Left colon (tissue), 2 donors: Measurements from ENCODE around the gene TGFA. TPM values are rescaled to one million over a fixed set of nuclear protein-coding genes. Genes with fewer than 3 reads are reported as not detected.

Source experiments
- ATAC-seq: fragments of 200-7000 bp; cut with Tn5 transposase; one replicate; pipeline ENCODE4 v1.9.1; 2020; ENCODE audit warnings: mild to moderate bottlenecking, moderate library complexity
- DNase-seq, 2 donors: peaks; one replicate each; pipeline ENCODE4 v3.0.0-alpha.2; 2020
- intact Hi-C, 2 donors: fragments of 100-400 bp; cut with DNase I in 1 of 2; cut with micrococcal nuclease in 1 of 2; formaldehyde crosslinking; loops; one replicate each; pipeline versions ENCODE4 v1.11.2 to v1.14.0; 2022; cut with DNase I, micrococcal nuclease
- total RNA-seq, 2 donors: library from RNA; stranded (reverse); fragmentation: NEBNext Ultra II Directional; extraction: Animal tissue kit (Norgen Biotek cat#: 25700); gene quantifications; one replicate each; pipeline ENCODE4 v1.2.1, GENCODE V29; 2021
- donor health status: DM: no; HTN: no; CAD: no.
- donor health status: DM: yes; HTN: yes; CAD: no.

Gene TGFA
- total RNA-seq, 2 donors from 2014 or later: 30.5 to 30.8 TPM

DNA sequence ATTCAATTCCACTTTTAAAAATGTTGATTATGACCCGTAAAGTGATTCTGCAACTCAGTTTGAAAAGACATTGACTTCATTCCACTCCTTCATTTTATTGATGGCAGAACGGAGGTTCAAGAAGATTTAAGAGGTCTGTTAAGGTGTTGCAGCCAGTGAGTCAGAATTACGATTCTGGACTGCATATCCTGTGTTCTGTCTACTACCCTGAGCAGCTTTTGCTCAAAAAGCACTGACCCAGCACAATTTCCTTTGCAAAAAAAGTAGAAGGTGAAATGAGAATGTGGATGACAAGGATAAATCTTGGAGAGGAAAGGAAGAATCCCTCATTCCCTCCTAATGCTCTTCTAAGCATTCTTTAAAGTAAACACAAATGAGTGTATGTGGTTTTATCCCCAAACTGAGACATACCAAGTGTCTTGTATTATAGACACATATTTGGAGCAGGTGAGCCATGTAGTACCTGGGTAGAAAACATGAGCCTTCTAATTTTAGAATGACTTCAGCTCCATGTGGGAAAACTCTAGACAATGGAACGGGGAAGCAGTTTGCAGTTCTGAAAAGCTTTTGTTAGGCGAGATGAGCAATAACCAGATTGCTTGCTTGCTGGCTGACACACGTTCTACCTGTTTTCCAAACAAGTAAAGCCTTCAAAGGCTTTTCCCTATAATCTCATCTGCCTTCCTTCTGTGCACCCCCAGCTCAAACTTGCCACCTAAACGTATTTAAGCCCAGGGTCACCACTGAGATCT is 44.7 kb downstream of the TGFA start:
- intact Hi-C loops: no loop called here
- DNase-seq (no peak), ATAC-seq (no peak)

DNA sequence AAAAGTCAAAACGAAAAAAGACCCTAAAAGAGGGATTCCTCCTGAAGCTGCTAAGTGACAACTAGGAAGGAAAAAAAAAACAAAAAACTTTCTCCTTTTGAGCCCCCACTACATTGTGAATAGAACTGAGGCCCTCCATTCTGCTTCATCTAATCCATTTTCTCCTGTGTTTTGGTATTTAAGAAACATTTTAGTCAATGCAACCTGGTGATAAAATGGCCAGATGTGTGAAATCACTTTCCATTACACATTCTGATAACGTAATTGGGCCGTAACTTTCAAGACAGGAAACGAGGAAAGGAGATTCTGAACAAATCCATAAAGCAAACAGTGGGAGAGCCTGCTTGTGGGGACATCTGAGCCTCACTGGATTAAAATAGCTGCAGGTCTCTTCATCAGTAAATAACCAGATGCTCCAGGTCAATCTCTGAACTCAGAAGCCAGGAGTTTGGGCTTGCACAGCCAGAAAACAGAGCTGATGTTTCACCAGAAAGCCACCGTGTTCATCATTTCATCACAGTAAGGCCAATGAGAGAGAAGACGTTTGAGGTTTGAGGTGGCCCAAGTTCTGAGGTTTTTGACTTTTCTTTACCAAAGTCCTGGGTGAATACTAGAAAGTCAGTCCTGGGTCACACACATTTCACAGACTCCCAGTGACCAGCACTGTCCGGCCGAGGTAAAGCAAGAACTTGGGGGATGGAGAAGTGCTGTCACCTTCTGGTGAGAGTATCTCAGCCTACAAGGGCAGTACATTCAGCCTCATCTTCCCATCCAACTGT is 47.8 kb downstream of the TGFA start:
- no peak for ATAC-seq
- no peak for DNase-seq

DNA sequence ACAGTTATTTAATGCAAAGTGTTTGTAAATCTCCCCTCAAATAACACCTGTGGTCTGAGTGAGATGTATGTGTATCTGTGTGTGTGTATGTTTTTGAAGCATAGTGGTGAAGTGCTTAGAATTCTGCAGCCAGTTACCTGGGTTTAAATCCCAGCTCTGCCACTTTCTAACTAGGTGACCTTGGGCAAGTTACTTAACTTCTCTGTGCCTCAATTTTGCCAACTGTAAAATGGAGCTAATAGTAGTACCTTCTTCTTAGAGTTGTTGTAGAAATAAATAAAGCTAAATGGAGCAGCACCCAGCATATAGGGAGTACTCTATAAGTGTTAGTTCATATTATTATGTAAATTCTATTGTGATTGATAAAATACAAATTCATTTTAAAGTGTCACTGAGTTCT is 48.9 kb downstream of the TGFA start:
- ATAC-seq: no peak
- intact Hi-C loops: no loop called here

More for the DNA sequence above, 47.8 kb downstream of the TGFA start:
- intact Hi-C loops: no loop called here

DNA sequence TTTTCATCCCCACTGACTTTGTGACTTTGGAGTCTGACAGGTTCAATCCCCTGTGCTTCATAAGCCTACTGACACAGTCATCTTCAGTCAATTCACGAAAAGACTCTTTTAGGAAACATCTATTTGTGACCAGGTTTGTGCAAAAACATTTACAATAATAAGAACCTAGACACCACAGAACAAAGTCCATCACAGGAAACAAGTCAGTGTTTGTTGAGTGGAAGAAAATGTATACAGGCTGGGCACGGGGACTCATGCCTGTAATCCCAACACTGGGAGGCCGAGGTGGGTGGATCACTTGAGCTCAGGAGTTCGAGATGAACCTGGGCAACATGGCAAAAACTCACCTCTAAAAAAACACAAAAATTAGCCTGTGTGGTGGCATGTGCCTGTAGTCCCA is 49.7 kb downstream of the TGFA start:
- DNase-seq (no peak), ATAC-seq (peak; percentile 59)
- intact Hi-C loops: no loop called here

More for the DNA sequence above, 48.9 kb downstream of the TGFA start:
- no peak for DNase-seq

DNA sequence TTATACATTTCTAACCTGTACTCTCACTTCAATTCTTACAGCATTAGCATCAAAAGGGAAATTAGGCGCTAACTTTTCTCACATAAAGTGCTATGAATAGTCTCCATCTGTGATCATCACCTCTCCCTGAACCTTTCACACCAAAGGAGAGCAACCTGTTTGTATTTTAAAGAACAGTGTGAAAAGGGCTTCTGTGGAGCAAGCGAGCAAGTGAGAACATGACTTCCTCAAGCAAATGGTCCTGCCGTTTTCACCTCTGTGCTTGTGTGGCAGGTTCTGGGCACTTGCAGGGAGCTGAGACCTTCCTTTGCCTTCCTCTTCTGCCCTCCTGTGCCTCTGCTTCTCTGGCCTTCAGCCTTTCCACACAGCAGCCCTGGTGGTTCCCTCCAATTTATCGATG is 51.9 kb downstream of the TGFA start:
- ATAC-seq: no peak
- intact Hi-C loops: no loop called here
- no peak for DNase-seq

DNA sequence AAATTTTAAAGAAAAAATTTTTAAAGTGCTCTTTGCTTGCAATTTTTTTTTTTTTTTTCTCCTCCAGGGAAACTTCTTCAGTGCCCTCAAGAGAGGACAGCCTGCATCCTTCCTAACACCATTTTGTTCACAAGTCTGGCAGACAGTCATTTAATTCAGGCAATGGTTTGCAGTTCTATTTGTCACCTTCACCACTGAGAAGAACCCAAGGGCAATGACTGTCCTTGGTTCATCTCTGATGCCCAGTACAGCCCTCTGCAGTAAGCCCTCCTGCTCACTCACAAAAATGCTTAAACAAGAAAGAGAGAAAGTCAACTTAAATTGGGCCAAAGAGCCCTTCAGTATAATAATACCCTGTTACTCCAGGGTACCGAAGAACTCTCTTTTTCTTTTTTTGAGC is 52.4 kb downstream of the TGFA start:
- no peak for DNase-seq
- intact Hi-C loops: no loop called here
- no peak for ATAC-seq

DNA sequence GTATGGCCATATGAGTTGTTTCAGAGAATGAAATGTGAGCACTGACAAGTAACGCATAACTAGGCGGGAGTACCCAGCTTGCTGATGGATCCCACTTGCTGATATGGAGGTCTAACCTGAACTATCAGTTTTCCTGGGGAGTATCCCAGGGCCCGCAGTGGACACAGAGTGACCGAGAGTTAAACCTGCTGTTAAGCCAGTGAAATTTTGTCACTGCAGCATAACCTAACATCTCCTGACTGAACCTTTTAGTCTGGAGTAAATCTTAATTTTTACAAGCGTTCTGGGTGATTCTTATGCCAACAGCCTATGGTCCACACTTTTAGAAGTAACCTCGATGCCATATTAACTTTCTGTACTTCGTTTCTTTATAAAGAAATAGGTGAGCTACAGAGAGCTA is 54.4 kb downstream of the TGFA start:
- ATAC-seq (no peak), DNase-seq (no peak)
- intact Hi-C loops: no loop called here

DNA sequence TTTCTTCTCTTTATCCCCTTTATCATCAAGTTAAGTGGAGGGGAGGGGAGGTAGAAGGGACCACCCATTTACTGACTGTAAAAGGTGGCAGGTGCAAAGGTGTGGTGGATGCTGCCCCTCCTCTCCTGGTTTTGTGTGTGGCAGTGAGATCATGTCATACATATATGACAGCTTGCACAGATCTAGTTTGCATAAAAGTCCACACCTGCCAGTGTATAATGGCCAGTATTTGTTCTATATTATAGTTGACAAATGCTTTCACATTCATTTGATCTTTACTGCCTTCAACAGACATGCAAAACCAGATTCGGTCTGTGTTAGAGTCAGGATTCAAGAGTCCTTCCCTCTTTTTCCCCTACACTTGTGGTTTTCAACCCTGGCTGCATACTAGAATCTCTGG is 55.1 kb downstream of the TGFA start:
- DNase-seq (no peak), ATAC-seq (peak; percentile 70)
- intact Hi-C loops: no loop called here

DNA sequence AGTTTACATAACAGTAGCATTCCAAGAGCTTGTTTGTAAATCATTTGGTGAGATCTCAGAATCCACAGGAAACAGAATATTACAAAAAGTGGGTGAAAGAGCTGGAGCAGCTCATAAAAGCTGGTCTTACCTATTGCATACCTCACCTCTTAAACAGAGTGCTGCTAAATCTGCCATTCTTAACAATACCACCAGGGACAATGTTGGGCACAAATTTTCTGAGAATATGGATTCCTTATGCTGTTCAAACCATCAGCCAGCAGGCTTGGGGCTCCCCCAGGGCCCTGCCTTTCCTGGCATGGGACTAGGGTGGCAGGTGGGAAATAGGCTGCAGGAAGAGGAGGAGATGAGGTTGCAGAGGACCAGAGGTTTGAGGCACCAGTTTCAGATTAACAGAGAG is 55.6 kb downstream of the TGFA start:
- DNase-seq (no peak), ATAC-seq (peak; percentile 70)
- intact Hi-C loops: no loop called here

DNA sequence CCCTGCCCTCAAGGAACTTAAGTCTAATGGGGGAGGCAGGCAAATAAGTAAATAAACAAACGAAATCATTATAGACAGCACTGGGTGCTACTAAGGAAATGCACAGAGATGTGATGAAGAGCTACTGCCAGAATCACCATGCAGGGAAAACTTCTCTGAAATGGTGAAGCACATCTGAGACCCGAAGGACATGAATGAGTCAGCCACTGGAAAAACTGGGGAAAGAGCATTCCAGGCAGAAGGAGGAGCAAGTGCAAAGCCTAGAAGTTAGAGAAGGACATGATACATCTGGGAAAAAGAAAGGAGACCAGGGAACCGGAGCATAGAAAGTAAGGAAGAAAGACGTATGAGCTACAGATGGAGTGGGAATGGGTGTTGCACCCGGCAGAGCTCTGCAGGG is 56.8 kb downstream of the TGFA start:
- DNase-seq: no peak
- ATAC-seq: no peak
- intact Hi-C loops: no loop called here

DNA sequence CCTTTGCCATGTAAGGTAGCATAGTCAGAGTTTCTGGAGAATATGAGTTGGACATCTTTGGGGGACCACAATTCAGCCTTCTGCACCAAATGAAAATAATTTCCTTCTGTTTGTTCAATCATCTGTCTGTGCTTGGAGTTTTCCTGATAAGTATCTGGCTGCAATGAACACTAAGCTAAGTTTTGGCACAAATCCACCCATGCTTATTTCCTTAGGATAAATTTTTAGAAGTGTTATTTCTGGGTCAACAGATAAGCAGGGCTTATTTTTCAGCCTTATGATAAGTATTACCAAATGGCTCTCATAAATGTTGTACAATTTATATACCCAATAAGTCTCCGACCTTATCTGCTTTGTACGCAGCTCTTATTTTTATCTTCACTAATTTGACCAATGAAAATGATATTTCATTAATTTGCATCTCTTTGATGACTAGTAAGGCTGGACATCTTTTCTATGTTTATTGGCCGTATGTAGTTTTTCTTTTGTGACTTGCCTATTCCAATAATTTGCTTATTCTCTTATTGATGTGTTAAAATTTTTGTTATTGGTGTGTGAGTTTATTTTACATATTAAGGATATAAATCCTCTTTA is 59.2 kb downstream of the TGFA start:
- intact Hi-C loops: no loop called here
- no peak for DNase-seq
- ATAC-seq: no peak

DNA sequence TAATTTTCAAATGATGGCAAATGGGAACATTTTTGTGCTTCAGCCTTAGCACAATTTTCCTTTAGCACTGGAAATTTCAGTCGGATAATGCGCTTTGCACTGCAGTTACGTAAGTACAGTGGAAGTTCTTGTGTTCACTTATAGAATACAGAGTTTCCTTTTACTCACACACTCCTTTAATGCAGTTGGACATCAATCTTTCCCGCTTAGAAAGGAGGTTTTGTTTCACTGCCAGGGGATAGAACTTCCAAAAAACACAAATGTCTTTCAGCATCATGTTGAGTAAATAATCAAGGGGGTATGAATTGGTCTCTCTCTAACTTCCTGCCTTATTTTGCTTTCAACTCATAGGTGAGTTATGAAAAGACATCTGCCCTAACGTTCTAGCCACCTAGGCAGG is 63.2 kb downstream of the TGFA start:
- intact Hi-C loops: no loop called here
- DNase-seq: no peak
- no peak for ATAC-seq

DNA sequence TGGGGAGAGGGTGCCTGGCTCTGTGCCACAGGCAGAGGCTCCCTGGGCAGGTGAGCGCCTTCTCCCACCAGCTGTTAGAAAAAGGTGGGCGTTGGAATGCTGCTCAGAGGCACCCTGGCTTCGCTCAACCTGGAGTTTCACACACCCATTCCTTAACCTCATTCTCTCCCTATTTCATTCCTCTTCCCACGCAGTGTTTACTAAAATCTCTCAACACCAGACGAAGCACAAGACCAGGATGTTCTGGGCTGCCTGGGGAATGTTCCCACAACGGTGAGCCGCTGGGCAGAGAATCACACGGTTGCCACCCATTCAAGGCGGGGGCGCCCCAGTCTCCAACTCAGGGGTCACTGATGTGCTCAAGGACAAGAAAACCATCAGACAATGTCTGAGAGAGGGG is 64.5 kb downstream of the TGFA start:
- DNase-seq: no peak
- intact Hi-C loops: no loop called here
- no peak for ATAC-seq

DNA sequence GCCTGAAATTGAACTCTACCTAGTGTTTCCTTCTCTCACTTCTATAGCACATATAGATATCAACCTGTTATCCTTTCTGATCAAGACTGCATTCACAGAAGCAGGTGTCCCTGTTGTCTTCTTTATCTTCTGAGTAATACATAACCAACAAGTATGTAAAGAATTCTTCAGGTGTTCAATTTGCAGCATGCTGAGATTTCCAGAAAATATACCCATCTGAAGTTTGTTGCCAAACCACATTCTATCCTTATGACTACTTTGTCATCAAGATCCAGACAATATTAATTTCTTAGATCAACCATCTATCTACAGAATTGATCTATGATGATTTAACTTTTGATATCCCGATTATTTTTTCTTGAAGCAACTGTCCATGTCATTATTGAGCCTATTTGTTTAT is 69.5 kb downstream of the TGFA start:
- DNase-seq: no peak

DNA sequence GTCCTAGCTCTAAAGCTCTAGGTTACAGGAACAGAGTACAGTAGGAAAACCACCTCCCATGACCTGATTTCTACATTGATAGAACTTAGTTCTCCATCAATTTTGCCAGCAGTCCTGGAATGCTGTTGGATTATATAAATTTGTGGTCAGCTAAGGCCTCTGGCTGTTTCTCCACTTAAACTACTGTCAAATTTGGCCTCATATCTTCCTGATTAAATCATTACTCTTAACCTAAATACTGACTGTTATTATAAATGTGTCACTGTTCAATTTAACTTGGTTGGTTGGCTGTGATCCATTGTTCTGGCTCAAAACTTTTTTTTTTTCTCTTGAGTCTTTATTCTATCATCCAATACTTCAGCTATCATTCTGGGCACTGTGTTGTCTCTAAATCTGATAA is 71.2 kb downstream of the TGFA start:
- intact Hi-C loops: no loop called here
- DNase-seq (no peak), ATAC-seq (no peak)

More for the DNA sequence above, 69.5 kb downstream of the TGFA start:
- intact Hi-C loops: no loop called here
- no peak for ATAC-seq

DNA sequence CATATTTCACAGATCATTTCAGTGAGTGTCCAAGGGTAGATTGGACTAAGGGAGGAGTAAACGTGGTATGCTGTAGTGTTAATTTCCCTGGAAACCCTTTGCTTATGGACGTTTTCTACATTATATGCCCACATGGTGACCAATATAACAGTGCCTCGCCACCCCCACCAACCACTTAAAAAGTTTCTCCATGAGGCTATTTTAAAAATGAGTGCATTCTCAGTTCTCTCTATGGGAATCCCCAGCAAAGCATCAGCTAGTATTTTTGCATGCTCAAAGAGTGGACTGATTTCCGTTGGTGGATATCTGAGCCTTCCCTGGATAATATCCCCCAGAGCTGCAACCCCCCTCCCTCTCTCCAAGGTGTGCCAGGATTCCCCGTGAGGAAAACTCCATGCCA is 73.2 kb downstream of the TGFA start:
- DNase-seq (no peak), ATAC-seq (no peak)
- intact Hi-C loops: no loop called here

DNA sequence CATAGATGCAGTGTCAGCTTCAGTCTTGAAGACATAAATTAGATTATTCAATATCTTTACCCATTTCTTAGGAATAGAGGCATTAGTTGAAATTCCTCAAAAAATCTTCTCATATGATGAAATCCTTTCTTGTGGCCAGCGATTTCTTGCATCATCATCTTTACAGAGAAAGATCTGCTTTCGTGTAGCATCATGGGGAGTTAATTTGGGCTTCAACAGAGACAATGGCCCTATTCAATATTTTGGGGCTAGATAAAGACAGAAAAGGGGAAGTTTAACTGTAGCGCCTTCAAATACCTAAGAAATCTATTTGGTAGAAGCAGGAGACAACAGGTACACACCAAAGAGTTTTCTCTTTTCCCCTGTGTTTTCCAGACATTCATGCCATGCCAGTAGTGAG is 73.8 kb downstream of the TGFA start:
- DNase-seq (no peak), ATAC-seq (no peak)
- intact Hi-C loops: no loop called here

DNA sequence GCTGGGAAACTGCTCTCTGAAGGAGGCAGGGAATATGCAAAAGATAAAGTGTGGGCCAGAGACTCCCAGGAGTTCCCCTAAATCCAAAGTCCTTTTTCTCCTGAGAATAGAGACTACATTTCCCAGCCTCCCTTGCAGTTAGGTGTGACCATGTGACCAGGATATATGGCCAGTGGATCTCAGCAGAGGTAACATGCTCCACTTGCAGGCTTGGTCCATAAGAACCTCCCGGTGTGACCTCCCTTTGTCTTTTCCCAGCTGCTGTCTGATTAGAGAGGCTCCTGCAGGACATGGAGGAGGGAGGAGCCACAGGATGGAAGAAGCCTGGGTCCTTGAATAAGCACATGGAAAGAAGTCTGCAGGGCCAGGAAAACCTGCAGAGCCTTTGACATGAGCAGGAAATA is 76.2 kb downstream of the TGFA start:
- intact Hi-C loops: no loop called here
- ATAC-seq: peak; percentile 94
- DNase-seq: no peak

DNA sequence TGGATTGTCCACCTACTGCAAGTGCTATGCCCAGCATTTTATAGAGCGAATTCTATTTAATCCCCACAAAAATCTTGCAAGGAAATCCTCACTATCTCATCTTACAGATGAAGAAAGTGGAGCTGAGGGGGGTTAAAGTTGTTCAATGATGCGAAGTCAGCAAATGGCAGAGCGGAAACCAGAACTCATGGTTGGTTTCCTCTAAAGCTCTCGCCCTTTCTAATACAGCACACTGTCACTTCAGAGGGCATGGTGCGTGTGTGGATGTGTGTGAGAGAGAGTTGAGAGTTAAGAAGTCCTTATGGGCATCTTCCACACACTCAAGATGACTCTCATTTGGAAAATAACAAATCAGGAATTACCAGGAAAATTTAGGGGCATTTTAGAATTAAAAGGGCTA is 78.4 kb downstream of the TGFA start:
- no peak for DNase-seq
- intact Hi-C loops: no loop called here
- no peak for ATAC-seq

DNA sequence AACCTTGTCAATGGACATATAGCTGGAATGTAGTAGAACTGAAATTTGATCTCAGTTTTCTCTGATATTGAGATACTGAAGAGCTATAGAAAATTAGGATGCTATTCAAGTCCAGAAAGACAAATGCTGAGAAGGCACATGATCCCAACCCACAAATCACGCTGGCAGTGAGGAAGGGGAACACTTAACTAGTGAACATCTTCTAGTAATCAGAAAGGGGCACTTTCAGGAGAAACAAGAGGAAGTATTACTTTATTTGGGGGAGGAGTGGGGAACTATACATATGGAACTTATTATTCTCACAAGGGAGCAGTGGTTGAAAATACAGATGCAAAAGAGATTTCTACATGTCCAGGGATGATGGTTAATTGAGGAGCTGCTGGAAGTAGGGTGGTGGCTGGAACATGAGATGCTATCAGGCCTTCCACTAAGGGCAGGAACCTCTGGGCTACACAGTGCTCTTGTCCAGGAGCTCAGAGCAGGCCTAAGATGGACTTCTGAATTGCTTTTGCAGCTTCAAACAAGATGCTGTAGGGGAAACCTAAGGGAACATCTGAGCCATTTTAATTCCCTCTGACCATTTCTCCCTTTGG is 79.3 kb downstream of the TGFA start:
- no peak for DNase-seq
- no peak for ATAC-seq
- intact Hi-C loops: no loop called here
